ENCODE data around the gene CCNDBP1. TPM values are rescaled to one million over a fixed set of nuclear protein-coding genes. Genes with fewer than 3 reads are reported as not detected.

The CCNDBP1 gene
- total and polyA plus RNA-seq, 2 experiments from 2014 or later, result 87.9 to 100 TPM

DNA sequence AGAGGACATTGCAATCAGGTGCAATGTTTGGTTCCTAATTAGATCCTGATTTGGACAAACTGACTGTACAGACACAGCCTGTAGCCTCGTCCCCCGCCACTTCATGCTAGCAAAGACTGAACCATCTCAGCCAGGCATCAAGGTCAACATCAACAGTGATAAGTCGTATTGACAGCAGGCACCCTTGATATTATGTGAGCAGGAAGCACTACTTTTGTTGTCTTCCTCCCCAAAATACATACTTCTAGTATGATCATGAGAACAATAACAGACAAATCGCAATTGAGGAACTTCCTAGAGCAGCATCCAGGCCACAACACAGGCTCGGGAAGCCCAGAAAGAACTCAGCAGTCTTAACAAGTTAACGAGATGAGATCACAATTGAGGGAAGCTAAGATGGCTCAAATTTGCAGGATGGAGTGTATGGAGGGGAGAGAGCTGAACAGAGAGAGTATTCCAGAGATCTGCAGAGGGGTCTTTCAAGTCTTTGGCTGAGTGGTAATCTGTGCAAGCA is 61.1 kb downstream of the CCNDBP1 start:
- Histone ChIP-seq H3K9me2 (ENCODE audit: insufficient read depth) (no peaks in the 10 kb centered on the region), H3K27me3 (replicated peaks; ENCODE audit: insufficient read depth) (peaks cover 35% of the 10 kb centered on the region), H3K27ac (no peak overlapping the region), H4K20me1 (ENCODE audit: insufficient read depth) (no peaks in the 10 kb centered on the region), H3K9me3 (ENCODE audit: low read depth) (no peaks in the 10 kb centered on the region), H3K4me3 (no peak overlapping the region), H3K4me2 (ENCODE audit: unreplicated experiment) (no peak overlapping the region), H3K9ac (no peak overlapping the region), H3K36me3 (ENCODE audit: low read depth) (no peaks in the 10 kb centered on the region), H3K79me2 (ENCODE audit: insufficient read depth) (no peaks in the 10 kb centered on the region), H2AFZ (no peak overlapping the region), H3K4me1 (ENCODE audit: insufficient read depth) (peaks cover 8% of the 10 kb centered on the region; the same call in 1 of the 2 replicates), H3F3A (ENCODE audit: insufficient read depth) (peaks cover 3% of the 10 kb centered on the region; the same call in 1 of the 2 replicates)
- in situ Hi-C loops (cut with MboI), result no loop called here
- DNase-seq, result no peak
- TF ChIP-seq EZH2phosphoT487 (IDR thresholded peaks at IDR 0.05; ENCODE audit: insufficient read depth, low read depth) (no peak), EZH2 (IDR thresholded peaks at IDR 0.05; ENCODE audit: insufficient read depth, poor library complexity, severe bottlenecking) (no peak)
- 42 to 48% methylated on average over 6 of the region's 6 CpGs for WGBS, 2 experiments (ENCODE audit: low coverage in 1 of 2, low lambda C conversion rate in 2 of 2, missing lambda C conversion rate in 2 of 2)

Other genes starting within 250 kb of the CCNDBP1 start
- 26.0 and 33.5 TPM in 2 replicates for gene UBR1, start 79.4 kb upstream of the CCNDBP1 start, total RNA-seq (2014; rRNA removed; shearing (Covaris generic))
- 15.3 and 16.2 TPM in 2 replicates for gene UBR1, start 79.4 kb upstream of the CCNDBP1 start, polyA plus RNA-seq (2016; fragmentation: Nextera tagmentation; extraction: Ambion mirVana)
- gene TMEM62, start 51.8 kb upstream of the CCNDBP1 start, total RNA-seq (2014; rRNA removed; shearing (Covaris generic)), result 5.9 and 11.2 TPM in 2 replicates
- 6.5 and 8.2 TPM in 2 replicates for gene TMEM62, start 51.8 kb upstream of the CCNDBP1 start, polyA plus RNA-seq (2016; fragmentation: Nextera tagmentation; extraction: Ambion mirVana)
- not detected in 2 replicates for gene EPB42, start 35.6 kb downstream of the CCNDBP1 start, total RNA-seq (2014; rRNA removed; shearing (Covaris generic))
- not detected in 2 replicates for gene EPB42, start 35.6 kb downstream of the CCNDBP1 start, polyA plus RNA-seq (2016; fragmentation: Nextera tagmentation; extraction: Ambion mirVana)
- not detected in 2 replicates for gene TGM5, start 81.5 kb downstream of the CCNDBP1 start, total RNA-seq (2014; rRNA removed; shearing (Covaris generic))
- not detected in 2 replicates for gene TGM5, start 81.5 kb downstream of the CCNDBP1 start, polyA plus RNA-seq (2016; fragmentation: Nextera tagmentation; extraction: Ambion mirVana)
- not detected in 2 replicates for gene TGM7, start 116.9 kb downstream of the CCNDBP1 start, total RNA-seq (2014; rRNA removed; shearing (Covaris generic))
- not detected in 2 replicates for gene TGM7, start 116.9 kb downstream of the CCNDBP1 start, polyA plus RNA-seq (2016; fragmentation: Nextera tagmentation; extraction: Ambion mirVana)
- gene LCMT2, start 145.2 kb downstream of the CCNDBP1 start, total RNA-seq (2014; rRNA removed; shearing (Covaris generic)), result 7.7 and 9.9 TPM in 2 replicates
- 7.4 and 8.4 TPM in 2 replicates for gene LCMT2, start 145.2 kb downstream of the CCNDBP1 start, polyA plus RNA-seq (2016; fragmentation: Nextera tagmentation; extraction: Ambion mirVana)
- 11.6 and 18.7 TPM in 2 replicates for gene ZSCAN29, start 185.6 kb downstream of the CCNDBP1 start, total RNA-seq (2014; rRNA removed; shearing (Covaris generic))
- 5.8 and 6.0 TPM in 2 replicates for gene ZSCAN29, start 185.6 kb downstream of the CCNDBP1 start, polyA plus RNA-seq (2016; fragmentation: Nextera tagmentation; extraction: Ambion mirVana)
- 3.7 and 6.3 TPM in 2 replicates for gene TUBGCP4, start 185.7 kb downstream of the CCNDBP1 start, total RNA-seq (2014; rRNA removed; shearing (Covaris generic))
- 12.6 and 13.1 TPM in 2 replicates for gene TUBGCP4, start 185.7 kb downstream of the CCNDBP1 start, polyA plus RNA-seq (2016; fragmentation: Nextera tagmentation; extraction: Ambion mirVana)